PFSK-1 (cell line): ENCODE results near the gene AUTS2.
A peak's percentile ranks its signal among the peaks of the same experiment; 100 is the strongest.

Experiments used
- FOXP2 ChIP-seq: optimal IDR thresholded peaks from 2 replicates; pipeline ENCODE3; 2011; ENCODE audit warnings: borderline replicate concordance, control low read depth, inconsistent platforms; ENCODE audit not compliant: insufficient read depth; ENCODE audit errors: extremely low read length, extremely low read depth
- POLR2AphosphoS5 ChIP-seq: IDR thresholded peaks from 2 replicates; pipeline ENCODE4 v1.6.1; 2012; ENCODE audit warnings: low read depth, mild to moderate bottlenecking, control low read depth, low read length, moderate library complexity
- SIN3A ChIP-seq: IDR thresholded peaks from 2 replicates; pipeline ENCODE4 v1.6.1; 2012; ENCODE audit warnings: mild to moderate bottlenecking, low read length, moderate library complexity, borderline replicate concordance; ENCODE audit not compliant: insufficient read depth
- TAF1 ChIP-seq: IDR thresholded peaks from 2 replicates; pipeline ENCODE4 v1.6.1; 2012; ENCODE audit warnings: low read length, control low read depth, borderline replicate concordance; ENCODE audit not compliant: insufficient read depth
- TF ChIP-seq, protein P1 (sequence below), 2 experiments: IDR thresholded peaks; 2 replicates each; pipeline versions ENCODE4 v1.6.1 to v1.8.0; 2011 to 2012; ENCODE audit warnings: low read depth in 2 of 2, low read length in 2 of 2, control low read depth in 1 of 2, inconsistent platforms in 1 of 2, mild to moderate bottlenecking in 1 of 2, moderate library complexity in 1 of 2; ENCODE audit not compliant: insufficient read depth in 1 of 2

AUTS2 gene

DNA sequence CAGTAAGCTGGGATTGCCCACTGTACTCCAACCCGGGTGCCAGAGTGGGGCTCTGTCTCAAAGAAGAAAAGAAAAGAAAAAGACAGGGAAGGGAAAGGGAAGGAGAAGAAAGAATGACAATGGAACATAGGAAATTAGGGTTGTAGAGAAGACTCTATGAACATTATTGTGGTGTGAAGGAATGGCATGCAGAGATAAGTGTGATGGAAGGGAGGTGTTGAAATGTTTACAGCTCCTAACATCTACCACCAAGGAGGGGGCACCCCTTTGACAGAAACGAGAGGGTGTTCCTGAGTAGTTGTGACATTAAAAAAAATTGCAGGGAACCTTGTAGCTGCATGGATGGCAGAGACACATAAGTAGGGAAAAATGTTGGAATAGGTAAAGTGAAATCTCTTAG, 27.5 kb downstream of the AUTS2 start:
- TF ChIP-seq FOXP2 (no peak), TAF1 (no peak), POLR2AphosphoS5 (no peak), SIN3A (no peak)
- TF ChIP-seq, protein P1, sequence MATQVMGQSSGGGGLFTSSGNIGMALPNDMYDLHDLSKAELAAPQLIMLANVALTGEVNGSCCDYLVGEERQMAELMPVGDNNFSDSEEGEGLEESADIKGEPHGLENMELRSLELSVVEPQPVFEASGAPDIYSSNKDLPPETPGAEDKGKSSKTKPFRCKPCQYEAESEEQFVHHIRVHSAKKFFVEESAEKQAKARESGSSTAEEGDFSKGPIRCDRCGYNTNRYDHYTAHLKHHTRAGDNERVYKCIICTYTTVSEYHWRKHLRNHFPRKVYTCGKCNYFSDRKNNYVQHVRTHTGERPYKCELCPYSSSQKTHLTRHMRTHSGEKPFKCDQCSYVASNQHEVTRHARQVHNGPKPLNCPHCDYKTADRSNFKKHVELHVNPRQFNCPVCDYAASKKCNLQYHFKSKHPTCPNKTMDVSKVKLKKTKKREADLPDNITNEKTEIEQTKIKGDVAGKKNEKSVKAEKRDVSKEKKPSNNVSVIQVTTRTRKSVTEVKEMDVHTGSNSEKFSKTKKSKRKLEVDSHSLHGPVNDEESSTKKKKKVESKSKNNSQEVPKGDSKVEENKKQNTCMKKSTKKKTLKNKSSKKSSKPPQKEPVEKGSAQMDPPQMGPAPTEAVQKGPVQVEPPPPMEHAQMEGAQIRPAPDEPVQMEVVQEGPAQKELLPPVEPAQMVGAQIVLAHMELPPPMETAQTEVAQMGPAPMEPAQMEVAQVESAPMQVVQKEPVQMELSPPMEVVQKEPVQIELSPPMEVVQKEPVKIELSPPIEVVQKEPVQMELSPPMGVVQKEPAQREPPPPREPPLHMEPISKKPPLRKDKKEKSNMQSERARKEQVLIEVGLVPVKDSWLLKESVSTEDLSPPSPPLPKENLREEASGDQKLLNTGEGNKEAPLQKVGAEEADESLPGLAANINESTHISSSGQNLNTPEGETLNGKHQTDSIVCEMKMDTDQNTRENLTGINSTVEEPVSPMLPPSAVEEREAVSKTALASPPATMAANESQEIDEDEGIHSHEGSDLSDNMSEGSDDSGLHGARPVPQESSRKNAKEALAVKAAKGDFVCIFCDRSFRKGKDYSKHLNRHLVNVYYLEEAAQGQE (IDR thresholded peaks at IDR 0.05; ENCODE audit: insufficient read depth in 1 of 2, low read depth in 2 of 2, low read length in 2 of 2): no peak

DNA sequence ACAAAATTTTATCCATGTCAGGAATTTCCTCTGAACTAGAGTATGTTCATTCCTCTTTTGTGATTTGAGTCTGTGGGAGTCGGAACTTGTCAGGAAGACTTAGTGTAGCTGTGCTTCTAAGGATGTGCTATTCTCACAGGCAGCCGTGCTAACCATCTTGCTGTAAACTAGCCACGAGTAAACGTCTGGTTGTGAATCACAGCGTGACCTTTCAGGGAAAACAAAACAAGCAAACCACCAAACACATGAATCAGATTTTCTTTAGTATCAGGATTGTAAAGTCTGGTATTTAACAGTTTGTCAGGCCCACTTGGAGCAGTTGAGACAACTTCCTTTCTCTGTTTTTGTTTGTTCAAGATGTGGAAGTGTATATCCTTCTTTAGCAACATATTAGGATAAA, 32.0 kb downstream of the AUTS2 start:
- no peak for TF ChIP-seq TAF1
- no peak for TF ChIP-seq POLR2AphosphoS5
- peak; percentile 86; the same call in 1 of the 2 replicates for TF ChIP-seq SIN3A
- TF ChIP-seq, protein P1 (IDR thresholded peaks at IDR 0.05; ENCODE audit: insufficient read depth in 1 of 2, low read depth in 2 of 2, low read length in 2 of 2): no peak
- TF ChIP-seq FOXP2: peak; percentile 63

DNA sequence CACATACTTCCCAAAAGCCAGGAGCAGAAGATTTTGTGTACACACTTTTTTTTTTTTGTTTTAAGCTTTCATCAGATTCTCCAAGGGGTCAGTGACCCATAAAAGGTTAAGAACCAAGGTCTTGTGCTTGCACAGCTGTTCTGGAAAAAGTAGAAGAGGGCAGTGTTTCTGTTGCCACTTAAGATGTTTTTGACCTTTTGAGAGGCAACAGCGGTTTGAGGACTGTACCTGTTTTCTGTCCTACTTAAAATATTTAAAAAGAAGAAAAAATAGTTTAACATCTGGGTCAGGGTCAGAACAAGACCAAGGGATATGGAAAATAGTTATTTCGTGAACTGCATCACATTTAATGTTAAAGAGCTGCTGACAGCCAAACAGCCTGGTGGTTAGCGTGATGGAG, 32.9 kb downstream of the AUTS2 start:
- no peak for TF ChIP-seq FOXP2
- TF ChIP-seq POLR2AphosphoS5: no peak
- TF ChIP-seq SIN3A: no peak

DNA sequence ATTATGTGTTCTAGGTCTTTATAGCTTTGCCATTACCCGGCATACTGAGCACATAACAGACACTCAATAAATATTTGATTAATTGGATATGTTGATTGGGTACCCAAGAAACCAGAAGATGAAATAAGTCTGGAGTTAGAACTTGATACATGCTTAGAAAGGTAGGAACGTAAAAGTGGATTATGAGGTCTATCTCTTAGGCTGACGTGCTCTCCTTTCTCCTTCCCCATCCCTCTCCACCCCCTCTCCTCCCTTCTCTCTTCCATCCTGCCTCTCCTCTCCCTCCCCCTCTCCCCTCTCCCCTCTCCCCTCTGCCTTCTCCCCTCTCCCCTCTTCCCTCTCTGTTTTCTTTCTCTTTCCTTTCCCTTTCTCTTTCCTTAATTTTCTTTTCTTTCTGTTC, 34.0 kb downstream of the AUTS2 start:
- TF ChIP-seq TAF1 (no peak), SIN3A (no peak), POLR2AphosphoS5 (no peak), FOXP2 (no peak)
- TF ChIP-seq, protein P1 (IDR thresholded peaks at IDR 0.05; ENCODE audit: insufficient read depth in 1 of 2, low read depth in 2 of 2, low read length in 2 of 2): no peak

DNA sequence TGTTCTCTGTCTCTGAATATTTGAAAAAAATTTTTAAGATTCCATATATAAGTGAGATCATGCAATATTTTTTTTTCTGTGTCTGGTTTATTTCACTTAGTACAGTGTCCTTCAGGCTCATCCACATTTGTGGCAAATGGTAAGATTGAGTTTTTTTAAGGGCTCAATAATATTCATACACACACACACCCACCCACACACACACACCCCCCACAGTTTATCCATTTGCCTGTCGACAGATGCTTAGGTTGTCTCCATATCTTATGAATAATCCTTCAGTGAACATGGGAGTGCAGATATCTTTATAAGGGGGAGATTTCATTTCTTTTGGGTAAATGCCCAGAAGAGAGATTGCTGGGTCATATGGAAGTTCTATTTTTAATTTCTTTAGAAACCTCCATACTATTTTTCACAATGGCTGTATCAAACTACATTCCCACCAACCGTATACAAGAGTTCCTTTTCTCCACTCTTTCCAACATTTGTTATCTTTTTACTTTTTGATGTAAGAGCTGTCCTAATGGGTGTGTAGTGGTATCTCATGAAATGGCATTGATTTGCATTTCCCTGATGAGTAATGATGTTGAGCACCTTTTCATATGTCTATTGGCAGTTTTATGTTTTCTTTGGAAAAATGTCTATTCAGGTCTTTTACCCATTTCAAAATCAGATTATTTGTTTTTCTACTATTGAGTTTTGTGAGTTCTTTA, 35.0 kb downstream of the AUTS2 start:
- TF ChIP-seq POLR2AphosphoS5 (no peak), SIN3A (no peak), FOXP2 (no peak), TAF1 (no peak)
- TF ChIP-seq, protein P1 (IDR thresholded peaks at IDR 0.05; ENCODE audit: insufficient read depth in 1 of 2, low read depth in 2 of 2, low read length in 2 of 2): no peak
